Mucosa of rectum (tissue), 2 donors: ENCODE measurements around the gene PIK3AP1.
"Not testable (repeated sequence)": the region's sequence is repeated elsewhere in the genome, so short reads cannot be mapped to it uniquely, and the experiment has no call there.

Experiments
- H3K27ac ChIP-seq, 2 donors: one replicate each; pipeline ENCODE4 v1.7.0; 2013; ENCODE audit warnings: inconsistent platforms in 2 of 2, low read depth in 2 of 2, low read length in 2 of 2
- H3K27me3 ChIP-seq, 2 donors: one replicate each; pipeline ENCODE4 v1.7.0; 2013; ENCODE audit warnings: low read length in 2 of 2; ENCODE audit not compliant: control insufficient read depth in 2 of 2, insufficient read depth in 2 of 2
- H3K36me3 ChIP-seq, 2 donors: one replicate each; pipeline ENCODE4 v1.7.0; 2013; ENCODE audit warnings: low read length in 2 of 2; ENCODE audit not compliant: control insufficient read depth in 2 of 2, insufficient read depth in 2 of 2
- H3K4me1 ChIP-seq, 2 donors: one replicate each; pipeline ENCODE4 v1.7.0; 2013; ENCODE audit warnings: low read length in 2 of 2, mild to moderate bottlenecking in 1 of 2; ENCODE audit not compliant: control insufficient read depth in 2 of 2, insufficient read depth in 2 of 2
- H3K4me3 ChIP-seq, 2 donors: one replicate each; pipeline ENCODE4 v1.7.0; 2013; ENCODE audit warnings: low read length in 2 of 2
- H3K9ac ChIP-seq, 2 donors: one replicate each; pipeline ENCODE4 v1.7.0; 2013; ENCODE audit warnings: low read length in 2 of 2, low read depth in 1 of 2, mild to moderate bottlenecking in 1 of 2
- H3K9me3 ChIP-seq, 2 donors: one replicate each; pipeline ENCODE4 v1.7.0; 2013; ENCODE audit warnings: low read length in 2 of 2; ENCODE audit not compliant: control insufficient read depth in 2 of 2
- donor health status: healthy.
- donor health status: Normal muscosa, but diverticular disease.

PIK3AP1 gene

DNA sequence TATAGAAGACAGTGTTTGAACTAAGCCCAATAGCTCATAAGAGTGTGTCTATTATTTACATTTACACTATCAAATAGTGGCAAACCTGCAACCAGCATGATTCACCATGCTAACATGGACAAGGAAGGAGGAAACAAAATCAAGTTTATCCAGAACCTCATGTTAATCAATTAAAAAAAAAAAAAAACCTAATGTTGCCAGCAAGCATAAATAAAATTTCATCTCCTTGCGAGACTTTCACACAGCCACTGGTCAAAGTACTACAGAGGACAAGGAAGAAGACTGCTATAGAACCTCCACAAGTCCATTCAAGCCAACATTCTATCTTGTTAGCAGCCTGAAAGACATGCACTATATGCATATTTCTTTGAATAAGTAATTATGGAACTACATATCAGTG is 143.2 kb downstream of the PIK3AP1 start:
- Histone ChIP-seq H3K4me1 (peaks cover 17 to 39% of the 10 kb centered on the region in 2 donors), H3K9me3 (no peaks in the 10 kb centered on the region), H3K4me3 (no peak overlapping the region), H3K27ac (peak overlapping the region; percentile 38 to 68), H3K27me3 (no peaks in the 10 kb centered on the region), H3K36me3 (peaks cover 2 to 3% of the 10 kb centered on the region in 2 donors), H3K9ac (no peak overlapping the region)

DNA sequence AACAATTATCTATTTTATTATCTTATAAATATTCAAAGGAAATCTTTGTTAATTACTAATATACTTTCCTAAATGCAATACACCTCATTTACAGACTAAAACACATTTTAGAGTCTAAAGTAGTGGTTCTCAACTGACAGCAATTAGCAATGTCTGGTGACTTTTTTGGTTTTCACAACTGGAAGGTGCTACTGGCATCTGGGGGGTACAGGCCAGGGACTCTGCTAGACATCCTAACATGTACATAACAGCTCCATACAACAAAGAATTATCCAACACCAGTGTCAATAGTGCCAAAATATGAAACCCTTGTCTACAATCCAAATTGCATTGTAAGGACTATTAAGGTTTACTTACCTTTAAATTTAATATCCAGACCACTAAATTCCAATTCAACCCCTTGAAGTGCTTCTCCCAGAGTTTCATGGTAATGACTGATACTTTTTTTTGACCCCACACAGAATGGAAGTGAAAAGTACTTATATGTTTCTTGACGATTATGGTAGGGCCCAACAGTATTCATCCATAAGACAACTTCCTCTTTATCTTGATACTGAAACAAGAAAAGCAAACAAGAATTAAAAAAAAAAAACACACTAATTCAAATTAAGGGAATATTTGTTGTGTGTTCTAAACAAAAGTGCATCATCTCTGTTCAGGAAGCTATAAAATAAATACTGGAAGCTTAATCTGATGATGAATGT is 143.9 kb downstream of the PIK3AP1 start:
- H3K27me3 ChIP-seq, result no peaks in the 10 kb centered on the region
- H3K9ac ChIP-seq, result no peak overlapping the region
- no peak overlapping the region for H3K4me3 ChIP-seq
- peaks cover 17 to 33% of the 10 kb centered on the region in 2 donors for H3K4me1 ChIP-seq
- no peaks in the 10 kb centered on the region for H3K9me3 ChIP-seq
- peaks cover 2 to 3% of the 10 kb centered on the region in 2 donors for H3K36me3 ChIP-seq
- H3K27ac ChIP-seq, result peak overlapping the region in 1 of 2 donors; percentile 68

DNA sequence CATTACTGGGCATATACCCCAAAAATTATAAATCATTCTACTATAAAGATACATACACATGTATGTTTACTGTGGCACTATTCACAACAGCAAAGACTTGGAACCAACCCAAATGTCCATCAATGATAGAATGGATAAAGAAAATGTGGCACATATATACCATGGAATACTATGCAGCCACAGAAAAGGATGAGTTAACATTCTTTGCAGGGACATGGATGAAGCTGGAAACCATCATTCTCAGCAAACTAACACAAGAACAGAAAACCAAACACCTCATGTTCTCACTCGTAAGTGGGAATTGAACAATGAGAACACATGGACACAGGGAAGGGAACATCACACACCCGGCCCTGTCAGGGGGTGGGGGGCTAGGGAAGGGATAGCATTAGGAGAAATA is 145.8 kb downstream of the PIK3AP1 start:
- peaks cover 8 to 20% of the 10 kb centered on the region in 2 donors for H3K4me1 ChIP-seq
- H3K27me3 ChIP-seq, H3K4me3 ChIP-seq, H3K27ac ChIP-seq, H3K9ac ChIP-seq, H3K9me3 ChIP-seq, H3K36me3 ChIP-seq: not testable (repeated sequence)

DNA sequence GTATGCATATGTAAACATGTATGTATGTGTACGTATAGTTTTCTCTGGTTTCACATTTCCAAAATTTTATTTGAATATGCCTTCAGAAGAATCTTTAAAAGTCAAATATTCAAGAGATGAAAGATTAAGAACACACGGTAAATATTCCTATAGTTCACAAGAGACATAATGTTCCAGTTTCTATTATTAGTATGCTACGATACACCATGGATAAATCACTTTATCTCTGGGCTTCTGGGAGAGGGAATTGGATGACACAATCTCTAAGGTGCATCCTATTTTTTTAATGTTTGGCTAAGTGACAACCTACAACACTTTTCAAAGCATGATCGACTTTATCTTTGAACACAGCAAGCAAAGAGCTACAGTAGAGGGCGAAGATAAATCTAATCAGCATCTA is 147.3 kb downstream of the PIK3AP1 start:
- Histone ChIP-seq H3K27ac (no peak overlapping the region), H3K27me3 (no peaks in the 10 kb centered on the region), H3K9ac (no peak overlapping the region), H3K9me3 (no peaks in the 10 kb centered on the region), H3K36me3 (peaks cover 2 to 6% of the 10 kb centered on the region in 2 donors), H3K4me1 (peaks cover 0 to 15% of the 10 kb centered on the region in 2 donors), H3K4me3 (no peak overlapping the region)

DNA sequence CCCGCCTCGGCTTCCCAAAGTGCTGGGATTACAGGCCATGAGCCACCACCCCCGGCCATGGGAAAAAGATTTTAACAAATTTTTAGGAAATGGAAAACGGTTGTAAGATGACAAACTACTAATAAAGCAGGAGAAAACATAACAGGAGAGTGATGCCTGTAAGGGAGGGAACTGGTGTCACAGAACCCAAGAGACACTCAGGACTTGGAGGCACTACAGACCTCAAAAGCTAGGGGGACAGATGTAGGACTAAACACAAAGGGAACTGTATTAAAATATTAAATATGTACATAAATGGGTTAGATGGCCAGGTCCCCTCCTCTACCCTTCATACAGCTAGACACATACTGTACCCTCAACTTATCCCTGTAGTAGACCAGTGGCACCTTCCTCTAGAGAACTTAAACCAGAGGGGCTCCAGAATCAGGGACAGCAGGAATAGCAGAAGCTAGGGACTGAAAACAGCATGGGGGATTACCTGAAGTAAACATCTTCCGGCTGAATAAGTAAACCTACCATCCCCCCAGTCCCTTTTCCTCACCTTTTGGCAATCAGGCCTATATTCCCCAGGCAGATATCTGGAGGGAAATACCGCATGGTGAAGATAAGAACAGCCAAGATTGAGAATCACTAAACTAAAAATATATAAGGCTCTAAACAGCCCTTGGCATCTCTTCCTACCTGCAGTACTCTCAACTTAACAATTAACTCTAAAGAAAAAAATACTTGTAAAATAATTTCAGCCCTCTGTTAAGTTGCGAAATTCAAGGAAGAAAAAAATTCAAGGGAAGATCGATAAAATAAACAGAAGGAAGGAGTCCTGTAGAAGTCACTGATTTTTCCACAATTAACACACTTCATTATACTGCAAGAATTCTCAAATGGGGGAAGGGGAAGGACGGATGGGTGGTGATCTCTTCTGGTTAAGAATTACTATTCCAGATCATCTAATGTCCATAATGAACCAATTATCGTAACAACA is 149.0 kb downstream of the PIK3AP1 start:
- H3K9ac ChIP-seq, result no peak overlapping the region
- no peaks in the 10 kb centered on the region for H3K9me3 ChIP-seq
- H3K27me3 ChIP-seq, result no peaks in the 10 kb centered on the region
- H3K4me1 ChIP-seq, result peaks cover 0 to 7% of the 10 kb centered on the region in 2 donors
- no peak overlapping the region for H3K27ac ChIP-seq
- no peak overlapping the region for H3K4me3 ChIP-seq
- H3K36me3 ChIP-seq, result peaks cover 2 to 6% of the 10 kb centered on the region in 2 donors

DNA sequence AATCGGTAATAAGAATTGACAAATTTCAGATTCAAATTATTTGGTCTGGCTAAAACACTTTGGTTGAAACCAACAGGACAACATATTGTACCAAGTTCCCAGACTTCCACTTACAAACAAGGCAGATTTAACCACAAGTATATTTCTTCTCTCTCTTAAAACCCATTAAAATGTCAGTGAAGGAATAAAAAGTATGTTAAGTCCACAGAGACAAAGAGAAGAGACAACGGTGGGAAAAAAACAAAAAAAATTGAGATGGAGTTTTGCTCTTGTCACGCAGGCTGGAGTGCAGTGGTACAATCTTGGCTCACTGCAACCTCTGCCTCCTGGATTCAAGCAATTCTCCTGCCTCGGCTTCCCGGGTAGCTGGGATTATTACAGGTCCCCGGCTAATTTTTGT is 149.8 kb downstream of the PIK3AP1 start:
- H3K27me3 ChIP-seq, result no peaks in the 10 kb centered on the region
- no peak overlapping the region for H3K9ac ChIP-seq
- H3K27ac ChIP-seq, result no peak overlapping the region
- H3K4me3 ChIP-seq, result no peak overlapping the region
- H3K4me1 ChIP-seq, result peaks cover 0 to 6% of the 10 kb centered on the region in 2 donors
- H3K9me3 ChIP-seq, result no peaks in the 10 kb centered on the region
- peaks cover 2 to 6% of the 10 kb centered on the region in 2 donors for H3K36me3 ChIP-seq

DNA sequence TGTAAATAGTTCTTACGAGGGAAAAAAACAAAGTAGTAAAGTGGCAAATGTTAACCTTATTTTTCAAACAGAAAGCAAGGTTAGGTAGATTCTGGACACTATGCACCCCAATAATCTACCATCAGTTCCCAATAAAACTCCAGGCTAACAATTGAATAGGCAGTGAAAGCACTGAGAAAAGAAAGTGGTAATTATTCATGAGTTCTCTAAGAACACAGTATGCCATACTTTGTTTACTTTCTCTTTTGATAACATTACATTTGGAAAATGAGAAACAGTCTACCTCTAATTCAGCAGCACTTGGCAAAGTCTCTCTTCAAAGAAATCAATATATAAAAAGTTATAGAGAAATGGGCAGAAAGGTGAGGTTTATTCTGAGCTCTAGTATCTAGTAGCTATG is 151.9 kb downstream of the PIK3AP1 start:
- Histone ChIP-seq H3K9me3 (no peaks in the 10 kb centered on the region), H3K9ac (no peak overlapping the region), H3K36me3 (peaks cover 6 to 18% of the 10 kb centered on the region in 2 donors), H3K4me1 (peaks cover 0 to 6% of the 10 kb centered on the region in 2 donors), H3K4me3 (no peak overlapping the region), H3K27ac (no peak overlapping the region), H3K27me3 (no peaks in the 10 kb centered on the region)

DNA sequence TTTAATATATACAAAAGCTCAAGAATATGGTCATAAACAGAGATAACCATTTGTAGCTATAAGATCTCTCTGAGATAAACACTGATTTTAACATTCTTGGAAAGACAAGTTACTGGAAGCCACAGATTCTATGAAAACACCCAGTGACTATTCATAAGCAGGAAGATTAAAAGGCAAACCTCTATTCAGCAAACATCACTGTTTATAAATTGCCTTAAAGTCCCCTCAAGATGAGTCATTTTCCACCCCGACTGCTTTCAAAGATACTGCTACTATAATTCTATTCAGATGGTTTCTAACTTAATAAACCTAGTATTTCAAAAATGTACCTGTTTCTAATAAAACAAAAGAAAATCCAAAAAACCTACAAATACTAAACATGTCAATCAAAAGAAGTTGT is 154.5 kb downstream of the PIK3AP1 start:
- Histone ChIP-seq H3K9ac (no peak overlapping the region), H3K27me3 (no peaks in the 10 kb centered on the region), H3K27ac (no peak overlapping the region), H3K4me3 (no peak overlapping the region), H3K9me3 (no peaks in the 10 kb centered on the region), H3K4me1 (peaks cover under 1 to 11% of the 10 kb centered on the region in 2 donors), H3K36me3 (peaks cover 15 to 20% of the 10 kb centered on the region in 2 donors)

DNA sequence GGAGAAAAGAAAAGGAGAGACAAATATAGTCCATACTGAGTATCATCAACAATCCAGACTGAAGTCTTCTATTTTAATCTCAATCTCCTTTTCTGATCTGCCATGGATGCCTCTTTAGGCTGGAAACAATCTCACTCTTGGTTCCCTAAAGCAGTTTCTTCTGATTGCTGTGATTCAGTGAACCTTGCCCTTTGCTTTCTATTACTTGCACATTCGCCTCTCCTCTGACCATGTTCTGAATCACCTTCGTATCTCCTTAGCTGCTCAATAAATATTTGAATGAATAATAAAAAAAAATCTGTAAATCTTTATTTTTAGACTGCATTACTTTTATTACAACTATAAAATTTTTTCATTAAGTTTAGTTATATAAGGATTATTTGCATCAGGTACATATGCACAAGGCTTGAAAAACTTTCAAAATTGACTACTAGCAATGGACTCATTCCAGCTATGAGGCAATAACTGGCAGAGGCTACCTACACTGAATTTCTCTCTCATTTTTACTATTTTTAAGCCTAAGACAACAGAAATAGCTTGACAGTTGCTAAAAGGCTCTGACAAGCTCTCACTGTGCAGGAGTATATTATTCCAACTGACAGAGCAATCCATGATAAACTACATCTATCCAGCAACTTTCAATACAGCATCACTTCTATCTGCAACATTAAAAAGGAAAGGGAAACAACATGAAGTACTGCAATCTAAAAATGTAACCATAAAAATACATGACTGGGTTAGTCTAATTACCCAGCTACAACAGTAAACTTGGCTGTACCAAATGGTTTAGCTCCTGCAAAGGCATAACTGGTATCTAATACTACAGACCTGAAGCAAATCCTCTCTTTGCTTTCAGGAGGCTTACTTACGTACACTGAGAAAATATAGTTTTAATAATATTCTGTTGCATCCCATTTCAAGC is 159.1 kb downstream of the PIK3AP1 start:
- Histone ChIP-seq H3K27ac (no peak overlapping the region), H3K4me3 (no peak overlapping the region), H3K9me3 (no peaks in the 10 kb centered on the region), H3K36me3 (peaks cover 40 to 46% of the 10 kb centered on the region in 2 donors), H3K27me3 (no peaks in the 10 kb centered on the region), H3K9ac (no peak overlapping the region), H3K4me1 (peaks cover 3 to 14% of the 10 kb centered on the region in 2 donors)
